IMR-90 (cell line): Measurements from ENCODE around the gene RIOX2. TPM values are rescaled to one million over a fixed set of nuclear protein-coding genes. Genes with fewer than 3 reads are reported as not detected.

ENCODE experiments used
- ATAC-seq: fragments of 200-7000 bp; cut with Tn5 transposase; 2 replicates; pipeline ENCODE4 v1.9.1; 2020; ENCODE audit warnings: low read depth, mild to moderate bottlenecking, moderate library complexity
- BruUV-seq: library from RNA; stranded (reverse); fragments of 400-500 nt; replicated peaks from 2 replicates; lab custom pipeline; 2021; lab: Mats Ljungman, UMichigan
- CTCF ChIA-PET: fragments of 300-600 bp; formaldehyde crosslinking; extraction: SDS; loops from one replicate; lab custom pipeline; 2021; ENCODE audit warnings: antibody characterized with exemption; lab: Yijun Ruan, JAX
- POLR2A ChIA-PET: fragments of 300-600 bp; sonication (Branson Sonifier 250); formaldehyde crosslinking; loops from one replicate; lab custom pipeline; 2022; ENCODE audit warnings: antibody characterized with exemption; ENCODE audit not compliant: unreplicated experiment; lab: Charles Lee
- DNase-seq: peaks from one replicate; pipeline ENCODE4 v3.0.0; 2013
- H2AFZ ChIP-seq: replicated peaks from 2 replicates; pipeline ENCODE3; 2013; ENCODE audit warnings: low read length, mild to moderate bottlenecking; ENCODE audit not compliant: poor library complexity
- H2AK5ac ChIP-seq: 2 replicates; pipeline ENCODE4 v1.6.1; 2013; ENCODE audit warnings: low read depth, low read length, inconsistent platforms
- H2AK9ac ChIP-seq: replicated peaks from 2 replicates; pipeline ENCODE3; 2013; ENCODE audit warnings: mild to moderate bottlenecking, low read depth, low read length, moderate library complexity; ENCODE audit not compliant: poor library complexity
- H2BK120ac ChIP-seq: 2 replicates; pipeline ENCODE4 v1.6.1; 2013; ENCODE audit warnings: low read depth, low read length, inconsistent platforms
- H2BK15ac ChIP-seq: 3 replicates; pipeline ENCODE4 v1.6.1; 2013; ENCODE audit warnings: low read depth, low read length, inconsistent platforms
- H2BK20ac ChIP-seq: 2 replicates; pipeline ENCODE4 v1.6.1; 2013; ENCODE audit warnings: low read depth, mild to moderate bottlenecking, inconsistent platforms, low read length, moderate library complexity
- H2BK5ac ChIP-seq: 2 replicates; pipeline ENCODE4 v1.6.1; 2013; ENCODE audit warnings: mild to moderate bottlenecking, low read depth, low read length, inconsistent platforms; ENCODE audit not compliant: poor library complexity, severe bottlenecking
- H3K14ac ChIP-seq: replicated peaks from 2 replicates; pipeline ENCODE4 v1.6.1; 2013; ENCODE audit warnings: low read depth, low read length, inconsistent platforms
- H3K18ac ChIP-seq: 2 replicates; pipeline ENCODE4 v1.6.1; 2013; ENCODE audit warnings: low read depth, low read length, control low read depth
- H3K23ac ChIP-seq: 2 replicates; pipeline ENCODE4 v1.6.1; 2013; ENCODE audit warnings: low read depth, low read length, inconsistent platforms
- H3K27ac ChIP-seq: 2 replicates; pipeline ENCODE4 v1.5.1; 2013; ENCODE audit warnings: mild to moderate bottlenecking, control low read depth, low read length; ENCODE audit not compliant: insufficient read depth
- H3K27me3 ChIP-seq: 2 replicates; pipeline ENCODE4 v1.6.1; 2013; ENCODE audit warnings: low read length; ENCODE audit not compliant: control insufficient read depth, insufficient read depth
- H3K36me3 ChIP-seq: 2 replicates; pipeline ENCODE4 v1.6.1; 2013; ENCODE audit warnings: low read length, mixed read lengths; ENCODE audit not compliant: control insufficient read depth, insufficient read depth
- H3K4ac ChIP-seq: 2 replicates; pipeline ENCODE4 v1.6.1; 2013; ENCODE audit warnings: low read depth, low read length, inconsistent platforms
- H3K4me1 ChIP-seq: 2 replicates; pipeline ENCODE4 v1.6.1; 2013; ENCODE audit warnings: low read length, mixed read lengths; ENCODE audit not compliant: control insufficient read depth, insufficient read depth
- H3K4me2 ChIP-seq: 2 replicates; pipeline ENCODE4 v1.6.1; 2013; ENCODE audit warnings: low read depth, mild to moderate bottlenecking, control low read depth, low read length, moderate library complexity
- H3K4me3 ChIP-seq: 2 replicates; pipeline ENCODE4 v1.5.1; 2013; ENCODE audit warnings: low read depth, mild to moderate bottlenecking, control low read depth, low read length, moderate library complexity; ENCODE audit not compliant: insufficient read depth
- H3K56ac ChIP-seq: 2 replicates; pipeline ENCODE4 v1.6.1; 2013; ENCODE audit warnings: low read length, inconsistent platforms; ENCODE audit not compliant: insufficient read depth; ENCODE audit errors: extremely low read depth
- H3K79me1 ChIP-seq, 2 experiments: 2 replicates each; pipeline ENCODE4 v1.6.1; 2013; ENCODE audit warnings: low read length in 2 of 2, inconsistent platforms in 1 of 2, low read depth in 1 of 2
- H3K9ac ChIP-seq: 2 replicates; pipeline ENCODE4 v1.6.1; 2013; ENCODE audit warnings: low read depth, low read length, control low read depth
- H3K9me1 ChIP-seq: 2 replicates; pipeline ENCODE4 v1.6.1; 2013; ENCODE audit warnings: low read length, inconsistent platforms; ENCODE audit not compliant: insufficient read depth
- H3K9me3 ChIP-seq: 2 replicates; pipeline ENCODE4 v1.6.1; 2013; ENCODE audit warnings: low read length; ENCODE audit not compliant: control insufficient read depth, insufficient read depth
- H4K20me1 ChIP-seq: 2 replicates; pipeline ENCODE4 v1.6.1; 2013; ENCODE audit warnings: low read length, inconsistent platforms; ENCODE audit not compliant: insufficient read depth
- H4K5ac ChIP-seq: 2 replicates; pipeline ENCODE4 v1.6.1; 2013; ENCODE audit warnings: mild to moderate bottlenecking, low read depth, low read length, control low read depth
- H4K8ac ChIP-seq, 2 experiments: 2 replicates each; pipeline ENCODE4 v1.6.1; 2013; ENCODE audit warnings: low read depth in 2 of 2, low read length in 2 of 2, control low read depth in 1 of 2, inconsistent platforms in 1 of 2
- H4K91ac ChIP-seq: 2 replicates; pipeline ENCODE4 v1.6.1; 2013; ENCODE audit warnings: low read depth, low read length, inconsistent platforms; ENCODE audit not compliant: insufficient read depth
- BHLHE40 ChIP-seq: fragments of 150-350 bp; IDR thresholded peaks from 2 replicates; pipeline ENCODE4 v1.6.1; 2016; ENCODE audit warnings: mild to moderate bottlenecking, low read depth, low read length
- CEBPB ChIP-seq: IDR thresholded peaks from 2 replicates; pipeline ENCODE4 v1.6.1; 2012; ENCODE audit warnings: low read depth, low read length, improper control_type of control experiment
- CHD1 ChIP-seq: IDR thresholded peaks from 2 replicates; pipeline ENCODE4 v1.6.1; 2012; ENCODE audit warnings: low read depth, low read length, improper control_type of control experiment
- FOS ChIP-seq: fragments of 150-350 bp; IDR thresholded peaks from 2 replicates; pipeline ENCODE4 v1.6.1; 2016; ENCODE audit warnings: low read depth, low read length
- MAFK ChIP-seq: IDR thresholded peaks from 2 replicates; pipeline ENCODE4 v1.6.1; 2012; ENCODE audit warnings: low read depth, low read length, improper control_type of control experiment
- MAZ ChIP-seq: IDR thresholded peaks from 2 replicates; pipeline ENCODE4 v1.6.1; 2012; ENCODE audit warnings: low read depth, mild to moderate bottlenecking, low read length, improper control_type of control experiment, moderate library complexity, borderline replicate concordance
- MXI1 ChIP-seq: IDR thresholded peaks from 2 replicates; pipeline ENCODE4 v1.6.1; 2012; ENCODE audit warnings: low read depth, mild to moderate bottlenecking, low read length, moderate library complexity, borderline replicate concordance
- NFE2L2 ChIP-seq: fragments of 150-350 bp; IDR thresholded peaks from 2 replicates; pipeline ENCODE4 v1.6.1; 2016; ENCODE audit warnings: low read depth, mild to moderate bottlenecking, low read length
- POLR2A ChIP-seq: IDR thresholded peaks from 2 replicates; pipeline ENCODE4 v1.6.1; 2012; ENCODE audit warnings: mild to moderate bottlenecking, low read depth, low read length
- RAD21 ChIP-seq: IDR thresholded peaks from 2 replicates; pipeline ENCODE4 v1.6.1; 2012; ENCODE audit warnings: low read length, improper control_type of control experiment
- RCOR1 ChIP-seq: IDR thresholded peaks from 2 replicates; pipeline ENCODE4 v1.6.1; 2012; ENCODE audit warnings: mild to moderate bottlenecking, low read length, improper control_type of control experiment; ENCODE audit not compliant: insufficient replicate concordance
- RFX5 ChIP-seq: IDR thresholded peaks from 2 replicates; pipeline ENCODE4 v1.8.0; 2012; ENCODE audit warnings: low read depth, mild to moderate bottlenecking, low read length, moderate library complexity
- SMC3 ChIP-seq: fragments of 150-350 bp; IDR thresholded peaks from 2 replicates; pipeline ENCODE4 v1.6.1; 2016; ENCODE audit warnings: low read depth, mild to moderate bottlenecking, antibody characterized with exemption, low read length, moderate library complexity
- WGBS, 2 experiments: methylation state at CpG; one replicate each; pipeline versions ENCODE4 v1.1.5 to v1.1.7; 2013; ENCODE audit warnings: missing lambda C conversion rate in 2 of 2; ENCODE audit not compliant: insufficient read length in 1 of 2; ENCODE audit errors: extremely low coverage in 2 of 2; 5-methylcytosine and 5-hydroxymethylcytosine counted together
- dilution Hi-C: fragments of 300-500 bp; cut with HindIII; formaldehyde crosslinking; loops from one replicate; pipeline ENCODE4 v1.14.3; 2018; ENCODE audit warnings: low sequenced_read_pairs; ENCODE audit not compliant: unreplicated experiment
- in situ Hi-C: fragments of 300-500 bp; cut with MboI; formaldehyde crosslinking; loops from 3 replicates; pipeline ENCODE4 v1.14.3; 2019; ENCODE audit warnings: low sequenced_read_pairs, inconsistent platforms, mixed read lengths
- intact Hi-C: fragments of 100-400 bp; cut with micrococcal nuclease; formaldehyde crosslinking; loops from 2 replicates; pipeline ENCODE4 v1.10.0; 2022
- polyA plus RNA-seq, 3 experiments: library from polyadenylated mRNA; depleted of rRNA; stranded (reverse); fragments of >200 nt; gene quantifications; 2 replicates each; pipeline ENCODE4 v1.2.3, GENCODE V29; 2012; ENCODE audit warnings: low replicate concordance in 1 of 3
- total RNA-seq: library from RNA; depleted of rRNA; stranded (reverse); fragments of >200 nt; gene quantifications from 2 replicates; pipeline ENCODE4 v1.2.3, GENCODE V29; 2012
- TF ChIP-seq, protein P1 (sequence below): fragments of 150-350 bp; IDR thresholded peaks from 2 replicates; pipeline ENCODE4 v1.6.1; 2017; ENCODE audit warnings: mild to moderate bottlenecking, antibody characterized with exemption, low read length, low read depth
- TF ChIP-seq, protein P2 (sequence below): conservative IDR thresholded peaks from 2 replicates; pipeline ENCODE4 v1.5.1; 2012; ENCODE audit warnings: mild to moderate bottlenecking, low read depth, low read length, improper control_type of control experiment
- TF ChIP-seq, protein P3 (sequence below): fragments of 150-350 bp; IDR thresholded peaks from 2 replicates; pipeline ENCODE4 v1.6.1; 2016; ENCODE audit warnings: low read depth, mild to moderate bottlenecking, low read length, moderate library complexity, borderline replicate concordance

Gene RIOX2
- total and polyA plus RNA-seq, 2 of the 4 experiments (the other 2 are of a cell fraction): 17.2 to 26.7 TPM

GRCh38 chr3:97937205-97937604, 35.0 kb downstream of the RIOX2 start:
- POLR2A ChIA-PET: no interaction called here

More at GRCh38 chr3:97937205-97937604, 35.0 kb downstream of the RIOX2 start:
- Histone ChIP-seq H3K4me2 (no peak overlapping the region), H3K9ac (no peak overlapping the region), H4K5ac (no peak overlapping the region), H2AK5ac (no peak overlapping the region), H3K9me3 (no peaks in the 10 kb centered on the region), H2BK5ac (no peak overlapping the region), H4K20me1 (no peaks in the 10 kb centered on the region), H3K4me3 (no peak overlapping the region), H3K14ac (no peak overlapping the region), H3K36me3 (peaks cover 18% of the 10 kb centered on the region), H3K79me1 (no peaks in the 10 kb centered on the region), H4K91ac (no peak overlapping the region), H2BK15ac (no peak overlapping the region), H3K9me1 (peaks cover 3% of the 10 kb centered on the region), H3K27ac (no peak overlapping the region), H3K27me3 (no peaks in the 10 kb centered on the region), H2AK9ac (no peak overlapping the region), H2BK20ac (no peak overlapping the region), H2AFZ (no peak overlapping the region), H3K56ac (no peak overlapping the region), H2BK120ac (no peak overlapping the region), H3K4ac (no peak overlapping the region), H3K23ac (no peak overlapping the region), H3K18ac (no peak overlapping the region), H3K4me1 (no peaks in the 10 kb centered on the region), H4K8ac (no peak overlapping the region)
- WGBS, 2 experiments: 67% methylated on average over 2 of the region's 2 CpGs; no CpG with 5 or more reads in 1 of the 2 experiments
- in situ Hi-C loops (no loop called here), dilution Hi-C loops (no loop called here), intact Hi-C loops (no loop called here)
- CTCF ChIA-PET: no interaction called here
- ATAC-seq (no peak), DNase-seq (no peak)
- BruUV-seq: no TSS peak
- TF ChIP-seq, protein P1, sequence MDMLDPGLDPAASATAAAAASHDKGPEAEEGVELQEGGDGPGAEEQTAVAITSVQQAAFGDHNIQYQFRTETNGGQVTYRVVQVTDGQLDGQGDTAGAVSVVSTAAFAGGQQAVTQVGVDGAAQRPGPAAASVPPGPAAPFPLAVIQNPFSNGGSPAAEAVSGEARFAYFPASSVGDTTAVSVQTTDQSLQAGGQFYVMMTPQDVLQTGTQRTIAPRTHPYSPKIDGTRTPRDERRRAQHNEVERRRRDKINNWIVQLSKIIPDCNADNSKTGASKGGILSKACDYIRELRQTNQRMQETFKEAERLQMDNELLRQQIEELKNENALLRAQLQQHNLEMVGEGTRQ: no peak
- TF ChIP-seq CEBPB: no peak
- no peak for TF ChIP-seq RAD21
- TF ChIP-seq MXI1: no peak
- TF ChIP-seq, protein P2, sequence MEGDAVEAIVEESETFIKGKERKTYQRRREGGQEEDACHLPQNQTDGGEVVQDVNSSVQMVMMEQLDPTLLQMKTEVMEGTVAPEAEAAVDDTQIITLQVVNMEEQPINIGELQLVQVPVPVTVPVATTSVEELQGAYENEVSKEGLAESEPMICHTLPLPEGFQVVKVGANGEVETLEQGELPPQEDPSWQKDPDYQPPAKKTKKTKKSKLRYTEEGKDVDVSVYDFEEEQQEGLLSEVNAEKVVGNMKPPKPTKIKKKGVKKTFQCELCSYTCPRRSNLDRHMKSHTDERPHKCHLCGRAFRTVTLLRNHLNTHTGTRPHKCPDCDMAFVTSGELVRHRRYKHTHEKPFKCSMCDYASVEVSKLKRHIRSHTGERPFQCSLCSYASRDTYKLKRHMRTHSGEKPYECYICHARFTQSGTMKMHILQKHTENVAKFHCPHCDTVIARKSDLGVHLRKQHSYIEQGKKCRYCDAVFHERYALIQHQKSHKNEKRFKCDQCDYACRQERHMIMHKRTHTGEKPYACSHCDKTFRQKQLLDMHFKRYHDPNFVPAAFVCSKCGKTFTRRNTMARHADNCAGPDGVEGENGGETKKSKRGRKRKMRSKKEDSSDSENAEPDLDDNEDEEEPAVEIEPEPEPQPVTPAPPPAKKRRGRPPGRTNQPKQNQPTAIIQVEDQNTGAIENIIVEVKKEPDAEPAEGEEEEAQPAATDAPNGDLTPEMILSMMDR: no peak
- no peak for TF ChIP-seq POLR2A
- no peak for TF ChIP-seq SMC3
- TF ChIP-seq CHD1: no peak
- no peak for TF ChIP-seq MAZ
- TF ChIP-seq NFE2L2: no peak
- no peak for TF ChIP-seq RFX5
- TF ChIP-seq RCOR1: no peak
- TF ChIP-seq, protein P3, sequence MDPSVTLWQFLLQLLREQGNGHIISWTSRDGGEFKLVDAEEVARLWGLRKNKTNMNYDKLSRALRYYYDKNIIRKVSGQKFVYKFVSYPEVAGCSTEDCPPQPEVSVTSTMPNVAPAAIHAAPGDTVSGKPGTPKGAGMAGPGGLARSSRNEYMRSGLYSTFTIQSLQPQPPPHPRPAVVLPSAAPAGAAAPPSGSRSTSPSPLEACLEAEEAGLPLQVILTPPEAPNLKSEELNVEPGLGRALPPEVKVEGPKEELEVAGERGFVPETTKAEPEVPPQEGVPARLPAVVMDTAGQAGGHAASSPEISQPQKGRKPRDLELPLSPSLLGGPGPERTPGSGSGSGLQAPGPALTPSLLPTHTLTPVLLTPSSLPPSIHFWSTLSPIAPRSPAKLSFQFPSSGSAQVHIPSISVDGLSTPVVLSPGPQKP: no peak
- no peak for TF ChIP-seq BHLHE40
- no peak for TF ChIP-seq FOS
- no peak for TF ChIP-seq MAFK
